AG09309 (cell line): Measurements from ENCODE around the gene SCGN.

Source experiments
- DNase-seq: peaks from one replicate; pipeline ENCODE4 v3.0.0-alpha.2; 2010; ENCODE audit warnings: low read depth
- H3K4me3 ChIP-seq: 2 replicates; pipeline ENCODE4 v1.5.1; 2011; ENCODE audit warnings: mild to moderate bottlenecking, low read depth, low read length, moderate library complexity; ENCODE audit not compliant: control insufficient read depth
- CTCF ChIP-seq: IDR thresholded peaks from 2 replicates; pipeline ENCODE4 v1.5.1; 2011; ENCODE audit warnings: mild to moderate bottlenecking, low read depth, low read length, inconsistent platforms; ENCODE audit not compliant: insufficient read depth, control insufficient read depth; ENCODE audit errors: missing control alignments

Gene SCGN

GRCh38 chr6:25637960-25638434 is 14.0 kb upstream of the SCGN start:
- no peak overlapping the region for H3K4me3 ChIP-seq
- DNase-seq, result no peak
- TF ChIP-seq CTCF, result no peak

- no peak for DNase-seq
- H3K4me3 ChIP-seq, result no peak overlapping the region
- no peak for TF ChIP-seq CTCF
These were observed 12.4 kb upstream of the SCGN start for GRCh38 chr6:25639653-25640052.

- no peak for TF ChIP-seq CTCF
- no peak overlapping the region for H3K4me3 ChIP-seq
- DNase-seq, result no peak
These were observed 11.6 kb upstream of the SCGN start for GRCh38 chr6:25640446-25640845.

GRCh38 chr6:25640891-25641290 is 11.1 kb upstream of the SCGN start:
- TF ChIP-seq CTCF, result no peak
- no peak for DNase-seq
- H3K4me3 ChIP-seq, result no peak overlapping the region

- no peak for DNase-seq
- no peak for TF ChIP-seq CTCF
- H3K4me3 ChIP-seq, result no peak overlapping the region
These were observed 10.6 kb upstream of the SCGN start for GRCh38 chr6:25641377-25641776.

- no peak for DNase-seq
- no peak overlapping the region for H3K4me3 ChIP-seq
- TF ChIP-seq CTCF, result no peak
These were observed 9.9 kb upstream of the SCGN start for GRCh38 chr6:25641940-25642666.

GRCh38 chr6:25642667-25643328 is 9.2 kb upstream of the SCGN start:
- H3K4me3 ChIP-seq, result no peak overlapping the region
- DNase-seq, result no peak
- TF ChIP-seq CTCF, result no peak
